Measurements from ENCODE around the gene TAS1R3.
"Not testable (repeated sequence)": the region's sequence is repeated elsewhere in the genome, so short reads cannot be mapped to it uniquely, and the experiment has no call there.

The TAS1R3 gene

GRCh38 chr1:1354271-1355247, 23.5 kb downstream of the TAS1R3 start:
- DNase-seq (ENCODE audit: low spot score) = no peak

- no peak for DNase-seq (ENCODE audit: low spot score)
Measured at GRCh38 chr1:1355416-1355815, 24.3 kb downstream of the TAS1R3 start.

- no peak for DNase-seq (ENCODE audit: low spot score)
Measured at GRCh38 chr1:1356166-1356795, 25.2 kb downstream of the TAS1R3 start.

- DNase-seq (ENCODE audit: low spot score) = no peak
Measured at GRCh38 chr1:1356796-1357401, 25.8 kb downstream of the TAS1R3 start.

- DNase-seq (ENCODE audit: low spot score) = no peak
Measured at GRCh38 chr1:1357871-1358432, 26.9 kb downstream of the TAS1R3 start.

- DNase-seq (ENCODE audit: low spot score) = no peak
Measured at GRCh38 chr1:1358433-1359271, 27.6 kb downstream of the TAS1R3 start, which contains the start of gene MXRA8. Gene MXRA8 (minus strand): TSS chr1:1358555. CDS start chr1:1358504, 51 bp downstream.

GRCh38 chr1:1359308-1359663, 28.2 kb downstream of the TAS1R3 start:
- DNase-seq (ENCODE audit: low spot score) = no peak

GRCh38 chr1:1359664-1360468, 28.8 kb downstream of the TAS1R3 start:
- DNase-seq (ENCODE audit: low spot score) = no peak

GRCh38 chr1:1360506-1361169, 29.6 kb downstream of the TAS1R3 start:
- peak; percentile 44 for DNase-seq (ENCODE audit: low spot score)

- no peak for DNase-seq (ENCODE audit: low spot score)
Measured at GRCh38 chr1:1361233-1361981, 30.3 kb downstream of the TAS1R3 start.

- no peak for DNase-seq (ENCODE audit: low spot score)
Measured at GRCh38 chr1:1361982-1362423, 30.9 kb downstream of the TAS1R3 start.

GRCh38 chr1:1364266-1364665, 33.2 kb downstream of the TAS1R3 start:
- DNase-seq (ENCODE audit: low spot score) = no peak

- DNase-seq (ENCODE audit: low spot score) = no peak
Measured at GRCh38 chr1:1365875-1366698, 35.0 kb downstream of the TAS1R3 start.

GRCh38 chr1:1366699-1367066, 35.6 kb downstream of the TAS1R3 start:
- no peak for DNase-seq (ENCODE audit: low spot score)

GRCh38 chr1:1367315-1367714, 36.2 kb downstream of the TAS1R3 start:
- no peak for DNase-seq (ENCODE audit: low spot score)

- DNase-seq (ENCODE audit: low spot score) = not testable (repeated sequence)
Measured at GRCh38 chr1:1370094-1370493, 39.0 kb downstream of the TAS1R3 start.

GRCh38 chr1:1370771-1371300, 39.8 kb downstream of the TAS1R3 start:
- DNase-seq (ENCODE audit: low spot score) = no peak

GRCh38 chr1:1371364-1371745, 40.3 kb downstream of the TAS1R3 start:
- no peak for DNase-seq (ENCODE audit: low spot score)

All from HuH-7.5 (cell line).